Limb (tissue), 2 donors: Measurements from ENCODE around the gene SCGN.

Experiments used
- DNase-seq, 2 donors: peaks; one replicate each; pipeline ENCODE4 v3.0.0-alpha.2; 2016; ENCODE audit errors: extremely low spot score in 2 of 2

SCGN gene

DNA sequence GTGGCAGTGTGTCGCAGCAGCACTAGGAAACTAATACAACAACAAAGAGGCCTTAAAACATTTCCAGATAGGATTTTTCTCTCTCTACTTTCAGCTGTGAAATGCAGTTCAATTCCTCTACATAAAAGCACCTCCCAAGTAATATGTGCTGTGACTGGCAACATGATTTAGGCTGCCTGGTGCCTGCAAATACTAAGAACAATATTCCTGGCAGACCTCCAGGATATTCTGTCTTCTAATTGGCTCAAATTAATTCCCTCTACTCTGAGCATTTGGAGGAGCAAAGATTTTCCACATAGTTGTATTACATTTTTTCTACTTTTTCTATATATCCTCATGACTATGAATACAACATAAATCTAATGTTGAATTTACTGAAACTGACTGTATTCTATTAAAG lies 33.2 kb downstream of the SCGN start:
- DNase-seq, result no peak

DNA sequence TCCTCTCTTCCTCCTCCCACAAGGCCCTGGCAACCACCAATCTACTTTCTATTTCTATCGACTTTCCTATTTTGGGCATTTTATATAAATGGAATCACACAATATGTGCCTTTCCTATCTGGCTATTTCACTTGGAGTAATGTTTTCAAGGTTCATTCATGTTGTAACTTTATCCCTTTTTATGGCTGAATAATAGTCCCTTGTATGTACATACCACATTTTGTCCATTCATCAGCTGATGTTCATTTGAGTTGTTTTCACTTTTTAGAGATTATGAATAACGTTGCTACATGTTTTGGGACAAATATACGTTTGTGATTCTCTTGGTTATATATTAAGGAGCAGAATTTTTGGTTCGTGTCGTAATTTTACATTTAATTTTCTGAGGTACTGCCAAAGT lies 33.9 kb downstream of the SCGN start:
- no peak for DNase-seq

- DNase-seq, result no peak
Observed at GRCh38 chr6:25686856-25687255, 34.8 kb downstream of the SCGN start.

GRCh38 chr6:25689966-25690365 lies 38.0 kb downstream of the SCGN start:
- no peak for DNase-seq

- DNase-seq, result no peak
Observed at GRCh38 chr6:25691894-25692293, 39.9 kb downstream of the SCGN start.

GRCh38 chr6:25692472-25692871 lies 40.5 kb downstream of the SCGN start:
- no peak for DNase-seq

- no peak for DNase-seq
Observed at GRCh38 chr6:25694366-25694765, 42.4 kb downstream of the SCGN start.

DNA sequence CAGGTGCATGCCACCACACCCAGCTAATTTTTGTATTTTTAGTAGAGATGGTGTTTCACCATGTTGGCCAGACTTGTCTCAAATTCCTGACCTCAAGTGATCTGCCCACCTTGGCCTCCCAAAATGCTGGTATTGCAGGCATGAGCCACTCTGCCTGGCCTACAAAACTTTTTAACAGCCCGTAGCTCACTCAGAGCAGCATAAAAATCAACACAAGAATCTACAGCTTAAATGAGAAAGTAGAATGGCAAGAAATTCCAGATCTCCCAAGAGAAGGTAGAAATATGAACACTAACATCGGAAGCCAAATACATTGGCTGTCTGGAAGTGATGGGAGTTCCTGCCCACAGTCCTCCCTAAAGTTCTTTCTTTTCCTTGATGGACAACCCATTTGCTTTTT lies 43.7 kb downstream of the SCGN start:
- DNase-seq, result no peak

GRCh38 chr6:25697537-25698340 lies 45.7 kb downstream of the SCGN start:
- DNase-seq, result no peak

DNA sequence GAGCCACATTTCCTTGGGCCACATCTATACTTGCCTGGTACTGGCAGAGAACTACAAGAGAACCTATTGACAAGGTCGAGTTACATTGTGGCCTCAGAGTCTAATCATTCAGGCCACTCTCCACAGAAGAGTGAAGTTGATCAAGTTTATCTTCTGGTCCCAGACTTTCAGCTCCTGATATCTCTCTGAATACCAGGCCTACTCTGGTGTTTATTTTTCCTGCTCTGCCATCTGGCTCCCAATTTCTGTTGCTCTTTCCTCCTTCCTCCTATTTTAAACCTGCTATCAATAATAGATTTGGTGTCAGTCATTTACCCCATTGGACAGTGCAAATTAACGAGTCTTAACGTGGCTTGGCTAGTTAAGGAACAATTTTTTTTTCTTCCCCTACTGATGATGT lies 46.6 kb downstream of the SCGN start:
- no peak for DNase-seq

DNA sequence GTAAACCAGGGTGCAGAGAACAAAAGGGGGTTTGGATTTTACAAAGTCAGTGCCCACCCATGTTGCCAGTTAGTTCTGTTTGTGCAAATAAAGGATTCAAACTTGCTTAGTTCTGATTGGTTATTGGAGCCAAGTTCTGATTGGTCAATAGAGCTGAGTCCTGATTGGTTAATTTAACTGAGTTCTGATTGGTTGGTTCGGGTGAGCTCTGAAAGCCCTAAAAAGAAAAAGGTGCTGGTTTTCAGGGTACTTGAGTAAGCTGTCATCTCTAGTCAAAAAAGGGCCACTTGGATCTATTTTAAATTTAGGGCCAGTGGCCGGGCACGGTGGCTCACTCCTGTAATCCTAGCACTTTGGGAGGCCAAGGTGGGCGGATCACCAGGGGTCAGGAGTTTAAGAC lies 47.6 kb downstream of the SCGN start:
- DNase-seq, result no peak

GRCh38 chr6:25700761-25701160 lies 48.7 kb downstream of the SCGN start:
- no peak for DNase-seq

DNA sequence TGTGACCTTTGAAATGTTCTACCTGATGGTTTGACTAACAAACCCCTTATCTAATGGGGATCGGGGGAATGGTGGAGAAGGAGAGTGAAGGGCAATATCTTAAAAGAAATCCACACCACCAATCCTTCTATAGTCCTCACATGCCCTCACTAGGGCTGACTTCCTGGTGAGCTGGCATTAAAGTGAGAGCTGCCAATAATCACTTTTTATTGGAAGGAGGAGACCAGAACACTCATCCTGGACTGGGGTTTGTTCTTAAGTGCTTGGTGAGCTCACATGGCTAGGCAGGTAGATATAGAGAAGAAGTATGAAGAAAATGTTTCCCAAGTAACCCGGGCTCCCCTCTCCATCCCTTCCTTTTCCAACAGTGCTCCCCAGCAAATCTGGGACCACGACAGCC lies 49.8 kb downstream of the SCGN start:
- no peak for DNase-seq

GRCh38 chr6:25703005-25703404 lies 51.0 kb downstream of the SCGN start:
- no peak for DNase-seq

DNA sequence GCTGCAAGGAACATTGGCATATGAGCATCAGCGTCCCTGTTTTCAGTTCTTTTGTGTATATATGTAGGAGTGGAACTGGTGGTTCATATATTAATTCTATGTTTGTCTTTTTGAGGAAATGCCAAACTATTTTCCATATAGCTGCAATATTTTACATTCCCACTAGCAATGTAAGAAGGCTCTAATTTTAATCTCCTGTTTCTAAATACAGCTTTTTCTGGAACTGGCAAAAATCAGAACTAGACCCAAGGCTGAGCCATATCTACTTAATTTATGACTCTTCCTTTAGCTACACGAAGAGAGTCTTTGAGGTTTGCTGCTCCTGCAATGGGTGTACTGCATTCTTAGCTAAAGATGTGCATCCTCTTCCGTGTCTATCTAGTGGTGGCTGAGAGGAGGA lies 52.0 kb downstream of the SCGN start:
- DNase-seq, result no peak

- no peak for DNase-seq
Observed at GRCh38 chr6:25706314-25707014, 54.4 kb downstream of the SCGN start.

DNA sequence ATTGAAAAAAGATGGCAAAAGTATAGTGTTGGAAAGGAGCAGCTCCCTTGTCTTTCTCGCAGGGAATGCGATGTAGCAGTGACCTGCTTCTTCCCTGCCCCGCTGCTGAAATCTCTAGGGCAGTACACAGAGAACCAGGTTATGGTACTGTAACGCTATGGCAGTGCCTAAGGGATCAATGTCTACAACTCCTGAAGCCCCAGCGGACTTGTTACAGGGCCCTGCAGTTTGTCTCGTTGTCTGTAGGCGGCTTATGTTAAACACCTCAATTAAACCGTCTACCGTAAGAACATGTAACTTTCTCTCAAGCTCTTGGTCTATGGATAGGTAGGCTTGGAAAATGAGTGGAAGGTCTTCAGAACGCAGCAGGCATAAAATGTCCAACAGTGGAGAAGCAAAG lies 57.7 kb downstream of the SCGN start:
- DNase-seq, result no peak

DNA sequence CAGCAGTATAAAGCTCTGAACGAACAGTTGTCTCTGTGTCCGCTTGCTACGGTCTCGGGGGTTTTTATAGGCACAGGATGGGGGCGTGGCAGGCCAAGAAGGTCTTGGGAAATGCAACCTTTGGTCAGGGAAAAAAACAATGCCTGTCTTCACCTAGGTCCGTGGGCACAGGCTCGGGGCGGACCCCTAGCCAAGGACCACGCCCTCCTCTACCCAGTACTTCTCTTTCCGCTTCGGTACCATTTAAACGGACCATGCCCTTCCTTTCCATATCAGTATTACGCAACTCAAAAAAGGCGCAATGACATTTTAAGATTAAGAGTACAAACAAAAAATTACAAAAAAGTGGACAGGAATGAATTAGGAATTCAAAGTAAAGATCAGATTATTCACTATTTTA lies 58.3 kb downstream of the SCGN start:
- DNase-seq, result no peak

DNA sequence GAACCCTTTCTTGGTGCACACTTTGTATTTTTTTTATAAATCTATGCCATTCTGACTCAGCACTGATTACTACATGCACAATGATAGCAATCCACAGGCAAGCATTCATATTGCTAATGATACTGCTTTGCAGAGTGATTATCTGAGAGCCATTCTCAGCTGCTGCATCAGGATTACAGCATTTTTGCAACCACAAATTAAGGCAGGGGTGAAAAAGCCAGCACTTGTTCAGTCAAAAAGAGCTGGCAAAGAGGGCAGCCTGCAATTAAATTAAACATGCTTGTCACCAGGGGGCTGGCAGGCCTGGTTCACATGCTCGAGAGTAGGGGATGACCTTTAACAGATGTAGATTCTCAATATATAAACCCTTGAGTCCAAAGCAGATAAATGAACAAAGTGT lies 61.8 kb downstream of the SCGN start:
- no peak for DNase-seq

- no peak for DNase-seq
Observed at GRCh38 chr6:25714765-25715164, 62.8 kb downstream of the SCGN start.

GRCh38 chr6:25715794-25716193 lies 63.8 kb downstream of the SCGN start:
- DNase-seq, result no peak

DNA sequence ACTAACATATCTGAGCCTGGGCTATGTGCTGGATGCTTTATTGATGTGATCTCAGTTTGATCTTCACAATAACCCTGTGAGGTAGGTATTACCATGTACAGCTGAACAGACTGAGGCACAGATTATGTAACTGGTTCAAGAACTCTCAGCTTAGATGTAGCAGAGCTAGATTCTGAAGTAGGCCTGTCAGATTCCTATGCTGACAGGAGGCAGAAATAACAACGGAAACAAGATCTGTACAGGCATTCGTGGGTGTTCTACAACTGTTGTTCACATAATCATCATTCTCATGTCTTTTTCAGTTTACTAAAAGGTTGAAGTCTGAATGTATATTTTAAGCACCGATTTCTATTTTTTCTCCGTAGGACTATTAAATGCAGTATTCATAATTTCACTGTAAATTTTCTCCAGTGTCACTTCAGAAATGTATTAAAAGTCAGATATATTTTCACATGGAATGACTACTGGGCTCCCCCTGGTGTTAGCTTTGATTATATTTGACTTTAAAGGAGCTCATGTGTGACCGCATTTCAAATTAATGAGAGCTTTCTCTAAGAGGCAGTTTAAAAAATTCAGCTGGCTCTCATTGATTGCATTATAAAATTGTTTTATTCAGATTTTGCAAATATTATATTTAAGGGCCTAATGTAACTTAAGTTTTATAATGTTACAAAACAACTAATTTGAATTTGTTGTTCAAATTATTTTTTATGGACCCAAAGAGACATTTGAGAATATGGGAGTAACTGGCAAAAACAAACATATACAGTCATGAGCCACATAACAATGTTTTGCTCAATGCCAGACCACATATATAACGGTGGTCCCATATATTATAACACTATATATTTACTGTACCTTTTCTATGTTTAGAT lies 66.1 kb downstream of the SCGN start:
- peak in 1 of 2 donors; percentile 44 for DNase-seq
